Measurements from ENCODE around the gene PCDHA10. TPM values are rescaled to one million over a fixed set of nuclear protein-coding genes. Genes with fewer than 3 reads are reported as not detected.

Gene PCDHA10
- total RNA-seq, 1 donor from 2014 or later: 47.7 TPM

Other genes with a start within 250 kb of the PCDHA10 start
- 0.64 TPM for gene CD14, start 222.7 kb upstream of the PCDHA10 start, total RNA-seq (ENCODE audit: unreplicated experiment)
- gene TMCO6, start 216.4 kb upstream of the PCDHA10 start, total RNA-seq (ENCODE audit: unreplicated experiment): 12.5 TPM
- 59.6 TPM for gene NDUFA2, start 208.3 kb upstream of the PCDHA10 start, total RNA-seq (ENCODE audit: unreplicated experiment)
- gene IK, start 208.1 kb upstream of the PCDHA10 start, total RNA-seq (ENCODE audit: unreplicated experiment): 87.9 TPM
- gene WDR55, start 191.0 kb upstream of the PCDHA10 start, total RNA-seq (ENCODE audit: unreplicated experiment): 31.5 TPM
- gene DND1, start 182.3 kb upstream of the PCDHA10 start, total RNA-seq (ENCODE audit: unreplicated experiment): 5.4 TPM
- 162 TPM for gene HARS1, start 164.5 kb upstream of the PCDHA10 start, total RNA-seq (ENCODE audit: unreplicated experiment)
- gene HARS2, start 164.4 kb upstream of the PCDHA10 start, total RNA-seq (ENCODE audit: unreplicated experiment): 56.7 TPM
- 71.3 TPM for gene ZMAT2, start 155.4 kb upstream of the PCDHA10 start, total RNA-seq (ENCODE audit: unreplicated experiment)
- 0.69 TPM for gene PCDHA1, start 69.8 kb upstream of the PCDHA10 start, total RNA-seq (ENCODE audit: unreplicated experiment)
- 20.9 TPM for gene PCDHA2, start 61.0 kb upstream of the PCDHA10 start, total RNA-seq (ENCODE audit: unreplicated experiment)
- gene PCDHA3, start 54.8 kb upstream of the PCDHA10 start, total RNA-seq (ENCODE audit: unreplicated experiment): 17.9 TPM
- gene PCDHA4, start 48.8 kb upstream of the PCDHA10 start, total RNA-seq (ENCODE audit: unreplicated experiment): 29.7 TPM
- gene PCDHA5, start 34.3 kb upstream of the PCDHA10 start, total RNA-seq (ENCODE audit: unreplicated experiment): 11.8 TPM
- gene PCDHA6, start 27.9 kb upstream of the PCDHA10 start, total RNA-seq (ENCODE audit: unreplicated experiment): 29.8 TPM
- gene PCDHA7, start 21.6 kb upstream of the PCDHA10 start, total RNA-seq (ENCODE audit: unreplicated experiment): 22.9 TPM
- 14.6 TPM for gene PCDHA8, start 14.7 kb upstream of the PCDHA10 start, total RNA-seq (ENCODE audit: unreplicated experiment)
- 18.9 TPM for gene PCDHA9, start 7.5 kb upstream of the PCDHA10 start, total RNA-seq (ENCODE audit: unreplicated experiment)
- 23.2 TPM for gene PCDHA11, start 13.1 kb downstream of the PCDHA10 start, total RNA-seq (ENCODE audit: unreplicated experiment)
- 32.4 TPM for gene PCDHA12, start 19.4 kb downstream of the PCDHA10 start, total RNA-seq (ENCODE audit: unreplicated experiment)
- gene PCDHA13, start 26.2 kb downstream of the PCDHA10 start, total RNA-seq (ENCODE audit: unreplicated experiment): 10.2 TPM
- 25.2 TPM for gene PCDHAC1, start 70.4 kb downstream of the PCDHA10 start, total RNA-seq (ENCODE audit: unreplicated experiment)
- 6.0 TPM for gene PCDHAC2, start 110.6 kb downstream of the PCDHA10 start, total RNA-seq (ENCODE audit: unreplicated experiment)
- gene PCDHB1, start 195.5 kb downstream of the PCDHA10 start, total RNA-seq (ENCODE audit: unreplicated experiment): not detected
- 103 TPM for gene PCDHB2, start 238.7 kb downstream of the PCDHA10 start, total RNA-seq (ENCODE audit: unreplicated experiment)
- 36.9 TPM for gene PCDHB3, start 244.6 kb downstream of the PCDHA10 start, total RNA-seq (ENCODE audit: unreplicated experiment)

Measured in glutamatergic neuron (in vitro differentiated cells).